GM23338 (cell line): ENCODE data around the gene ROBO1. TPM values are rescaled to one million over a fixed set of nuclear protein-coding genes. Genes with fewer than 3 reads are reported as not detected.

ENCODE experiments used
- ATAC-seq: fragments of 200-7000 bp; cut with Tn5 transposase; 3 replicates; pipeline ENCODE4 v1.9.1; 2020
- DNase-seq: peaks from one replicate; pipeline ENCODE4 v3.0.0-alpha.2; 2015; ENCODE audit warnings: low spot score
- H2AFZ ChIP-seq: fragments of 200-600 bp; sonication (generic); 2 replicates; pipeline ENCODE4 v1.8.0; 2016; ENCODE audit warnings: antibody characterized with exemption, mild to moderate bottlenecking, moderate library complexity
- H3F3A ChIP-seq: fragments of 200-600 bp; sonication (generic); replicated peaks from 2 replicates; pipeline ENCODE4 v1.8.0; 2017; ENCODE audit warnings: antibody characterized with exemption, mixed run types, low read depth
- H3K27ac ChIP-seq: fragments of 200-600 bp; sonication (generic); 2 replicates; pipeline ENCODE4 v1.6.1; 2016; ENCODE audit warnings: low read depth
- H3K27me3 ChIP-seq: fragments of 200-600 bp; sonication (generic); 2 replicates; pipeline ENCODE4 v1.8.0; 2016; ENCODE audit warnings: mild to moderate bottlenecking, mixed run types, moderate library complexity; ENCODE audit not compliant: insufficient read depth
- H3K36me3 ChIP-seq: fragments of 200-600 bp; sonication (generic); 2 replicates; pipeline ENCODE4 v1.8.0; 2016; ENCODE audit warnings: mild to moderate bottlenecking; ENCODE audit not compliant: insufficient read depth
- H3K4me1 ChIP-seq: fragments of 200-600 bp; sonication (generic); 2 replicates; pipeline ENCODE4 v1.8.0; 2016; ENCODE audit warnings: mild to moderate bottlenecking, moderate library complexity; ENCODE audit not compliant: insufficient read depth
- H3K4me2 ChIP-seq: fragments of 200-600 bp; sonication (generic); 2 replicates; pipeline ENCODE4 v1.7.1; 2017; ENCODE audit warnings: mixed run types
- H3K4me3 ChIP-seq: fragments of 200-600 bp; sonication (generic); 2 replicates; pipeline ENCODE4 v1.6.1; 2016; ENCODE audit warnings: mixed run types
- H3K79me2 ChIP-seq: fragments of 200-600 bp; sonication (generic); replicated peaks from 2 replicates; pipeline ENCODE4 v1.8.0; 2017; ENCODE audit warnings: mild to moderate bottlenecking; ENCODE audit not compliant: insufficient read depth
- H3K9me2 ChIP-seq: fragments of 200-600 bp; sonication (generic); 2 replicates; pipeline ENCODE4 v1.8.0; 2017; ENCODE audit not compliant: insufficient read depth
- H4K20me1 ChIP-seq: fragments of 200-600 bp; sonication (generic); replicated peaks from 2 replicates; pipeline ENCODE4 v1.8.0; 2017; ENCODE audit warnings: mild to moderate bottlenecking; ENCODE audit not compliant: insufficient read depth
- H3K27ac Mint-ChIP-seq: 2 replicates; pipeline ENCODE4 v1.8.0; 2020; ENCODE audit warnings: inconsistent platforms, mild to moderate bottlenecking, moderate library complexity, mixed read lengths
- H3K27me3 Mint-ChIP-seq: 3 replicates; pipeline ENCODE4 v1.8.0; 2022; ENCODE audit warnings: low read depth, mild to moderate bottlenecking, moderate library complexity, mixed read lengths, inconsistent platforms; ENCODE audit not compliant: insufficient read depth, poor library complexity
- H3K36me3 Mint-ChIP-seq: 3 replicates; pipeline ENCODE4 v1.8.0; 2021; ENCODE audit warnings: low read depth, mild to moderate bottlenecking, inconsistent platforms, moderate library complexity, mixed read lengths
- H3K4me1 Mint-ChIP-seq: 3 replicates; pipeline ENCODE4 v1.8.0; 2020; ENCODE audit warnings: mild to moderate bottlenecking, inconsistent platforms, mixed read lengths
- H3K4me3 Mint-ChIP-seq: 3 replicates; pipeline ENCODE4 v1.8.0; 2021; ENCODE audit warnings: moderate library complexity, mild to moderate bottlenecking, inconsistent platforms, mixed read lengths
- H3K9me3 Mint-ChIP-seq: 3 replicates; pipeline ENCODE4 v1.8.0; 2020; ENCODE audit warnings: moderate library complexity, mild to moderate bottlenecking, inconsistent platforms, mixed read lengths
- CREB1 ChIP-seq: fragments of 250-450 bp; sonication (Bioruptor Pico); IDR thresholded peaks from 2 replicates; pipeline ENCODE4 v1.5.0; 2020; ENCODE audit warnings: low read depth, mild to moderate bottlenecking, moderate library complexity
- EZH2 ChIP-seq: fragments of 200-600 bp; sonication (generic); IDR thresholded peaks from one replicate; pipeline ENCODE4 v1.8.0; 2017; ENCODE audit warnings: antibody characterized with exemption, mild to moderate bottlenecking, low read depth; ENCODE audit not compliant: unreplicated experiment
- EZH2phosphoT487 ChIP-seq: fragments of 200-600 bp; sonication (generic); IDR thresholded peaks from one replicate; pipeline ENCODE4 v1.8.1; 2018; ENCODE audit warnings: antibody characterized with exemption; ENCODE audit not compliant: unreplicated experiment
- JUNB ChIP-seq: IDR thresholded peaks from one replicate; pipeline ENCODE4 v1.6.1; 2016; ENCODE audit warnings: antibody characterized with exemption; ENCODE audit not compliant: unreplicated experiment
- NANOG ChIP-seq: IDR thresholded peaks from 2 replicates; pipeline ENCODE4 v1.6.1; 2016; ENCODE audit warnings: antibody characterized with exemption, borderline replicate concordance
- POLR2AphosphoS5 ChIP-seq: IDR thresholded peaks from 2 replicates; pipeline ENCODE4 v1.6.1; 2016; ENCODE audit warnings: antibody characterized with exemption, low read depth
- STAT1 ChIP-seq: IDR thresholded peaks from one replicate; pipeline ENCODE4 v1.6.1; 2016; ENCODE audit warnings: antibody characterized with exemption; ENCODE audit not compliant: unreplicated experiment
- ZNF114 ChIP-seq: fragments of 250-450 bp; sonication (Bioruptor Pico); IDR thresholded peaks from 2 replicates; pipeline ENCODE4 v1.5.0; 2020; ENCODE audit warnings: mild to moderate bottlenecking, moderate library complexity
- ZNF331 ChIP-seq: fragments of 250-450 bp; sonication (Bioruptor Pico); IDR thresholded peaks from 2 replicates; pipeline ENCODE4 v1.5.0; 2020; ENCODE audit warnings: low read depth, mild to moderate bottlenecking, moderate library complexity
- polyA plus RNA-seq: library from polyadenylated mRNA; unstranded; fragments of >200 nt; fragmentation: Nextera tagmentation; extraction: Ambion mirVana; gene quantifications from 2 replicates; pipeline ENCODE4 v1.2.1, GENCODE V29; 2016
- total RNA-seq: library from RNA; depleted of rRNA; stranded (reverse); fragments of >200 nt; shearing (Covaris generic); gene quantifications from 2 replicates; pipeline ENCODE4 v1.2.3, GENCODE V29; 2014
- TF ChIP-seq, protein P1 (sequence below): IDR thresholded peaks from one replicate; pipeline ENCODE4 v1.6.1; 2018; ENCODE audit warnings: antibody characterized with exemption; ENCODE audit not compliant: unreplicated experiment
- TF ChIP-seq, protein P2 (sequence below): fragments of 250-450 bp; sonication (Bioruptor Pico); IDR thresholded peaks from 2 replicates; pipeline ENCODE4 v1.5.0; 2020; ENCODE audit warnings: mild to moderate bottlenecking, moderate library complexity
- TF ChIP-seq, protein P3 (sequence below), 2 experiments: fragments of 200-600 bp in 1 of 2; sonication (generic) in 1 of 2; conservative IDR thresholded peaks; 2 replicates each; pipeline versions ENCODE4 v1.5.1 to v1.6.1; 2016 to 2017; ENCODE audit warnings: antibody characterized with exemption in 2 of 2, low read depth in 2 of 2, mild to moderate bottlenecking in 2 of 2, moderate library complexity in 1 of 2
- TF ChIP-seq, protein P4 (sequence below): IDR thresholded peaks from 2 replicates; pipeline ENCODE4 v1.6.1; 2016; ENCODE audit warnings: antibody characterized with exemption

Gene ROBO1
- total and polyA plus RNA-seq, 2 experiments from 2014 or later, result 19.2 to 78.3 TPM

DNA sequence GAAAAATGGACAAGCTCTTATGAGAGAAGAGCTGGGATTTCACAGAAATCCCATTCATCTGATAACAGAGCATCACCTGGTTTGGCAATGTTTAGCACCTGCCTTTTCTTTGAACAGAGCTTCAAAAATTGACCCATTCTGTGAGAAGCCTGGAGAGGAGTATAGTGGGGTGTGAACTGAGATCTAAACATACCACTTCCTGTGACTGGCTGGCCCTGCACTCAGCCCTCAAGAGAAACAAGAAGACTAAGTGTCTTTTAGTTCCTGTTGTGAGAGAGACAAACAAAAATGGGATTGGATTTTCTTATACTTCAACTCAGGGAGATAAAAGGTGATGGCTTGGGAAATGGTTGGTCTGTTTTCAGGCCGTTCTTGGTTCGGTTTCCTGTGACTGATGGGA lies 1060.2 kb downstream of the ROBO1 start:
- H3K79me2 ChIP-seq, result no peaks in the 10 kb centered on the region
- no peaks in the 10 kb centered on the region for H3K4me1 ChIP-seq
- H3K27ac ChIP-seq, result no peak overlapping the region
- H3F3A ChIP-seq, result no peaks in the 10 kb centered on the region
- no peak for ATAC-seq
- H3K4me3 Mint-ChIP-seq, result no peak overlapping the region
- no peaks in the 10 kb centered on the region for H3K9me3 Mint-ChIP-seq
- H3K4me2 ChIP-seq, result no peak overlapping the region
- peaks cover 2% of the 10 kb centered on the region for H3K27me3 Mint-ChIP-seq
- DNase-seq, result no peak
- no peaks in the 10 kb centered on the region for H3K36me3 ChIP-seq
- H4K20me1 ChIP-seq, result no peaks in the 10 kb centered on the region
- TF ChIP-seq POLR2AphosphoS5 (no peak), ZNF114 (no peak), EZH2phosphoT487 (no peak), NANOG (no peak), JUNB (no peak), STAT1 (no peak), EZH2 (no peak), ZNF331 (CRISPR knock-in tag) (no peak), CREB1 (CRISPR knock-in tag) (no peak)
- TF ChIP-seq, protein P1, sequence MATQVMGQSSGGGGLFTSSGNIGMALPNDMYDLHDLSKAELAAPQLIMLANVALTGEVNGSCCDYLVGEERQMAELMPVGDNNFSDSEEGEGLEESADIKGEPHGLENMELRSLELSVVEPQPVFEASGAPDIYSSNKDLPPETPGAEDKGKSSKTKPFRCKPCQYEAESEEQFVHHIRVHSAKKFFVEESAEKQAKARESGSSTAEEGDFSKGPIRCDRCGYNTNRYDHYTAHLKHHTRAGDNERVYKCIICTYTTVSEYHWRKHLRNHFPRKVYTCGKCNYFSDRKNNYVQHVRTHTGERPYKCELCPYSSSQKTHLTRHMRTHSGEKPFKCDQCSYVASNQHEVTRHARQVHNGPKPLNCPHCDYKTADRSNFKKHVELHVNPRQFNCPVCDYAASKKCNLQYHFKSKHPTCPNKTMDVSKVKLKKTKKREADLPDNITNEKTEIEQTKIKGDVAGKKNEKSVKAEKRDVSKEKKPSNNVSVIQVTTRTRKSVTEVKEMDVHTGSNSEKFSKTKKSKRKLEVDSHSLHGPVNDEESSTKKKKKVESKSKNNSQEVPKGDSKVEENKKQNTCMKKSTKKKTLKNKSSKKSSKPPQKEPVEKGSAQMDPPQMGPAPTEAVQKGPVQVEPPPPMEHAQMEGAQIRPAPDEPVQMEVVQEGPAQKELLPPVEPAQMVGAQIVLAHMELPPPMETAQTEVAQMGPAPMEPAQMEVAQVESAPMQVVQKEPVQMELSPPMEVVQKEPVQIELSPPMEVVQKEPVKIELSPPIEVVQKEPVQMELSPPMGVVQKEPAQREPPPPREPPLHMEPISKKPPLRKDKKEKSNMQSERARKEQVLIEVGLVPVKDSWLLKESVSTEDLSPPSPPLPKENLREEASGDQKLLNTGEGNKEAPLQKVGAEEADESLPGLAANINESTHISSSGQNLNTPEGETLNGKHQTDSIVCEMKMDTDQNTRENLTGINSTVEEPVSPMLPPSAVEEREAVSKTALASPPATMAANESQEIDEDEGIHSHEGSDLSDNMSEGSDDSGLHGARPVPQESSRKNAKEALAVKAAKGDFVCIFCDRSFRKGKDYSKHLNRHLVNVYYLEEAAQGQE, result no peak
- TF ChIP-seq, protein P2, sequence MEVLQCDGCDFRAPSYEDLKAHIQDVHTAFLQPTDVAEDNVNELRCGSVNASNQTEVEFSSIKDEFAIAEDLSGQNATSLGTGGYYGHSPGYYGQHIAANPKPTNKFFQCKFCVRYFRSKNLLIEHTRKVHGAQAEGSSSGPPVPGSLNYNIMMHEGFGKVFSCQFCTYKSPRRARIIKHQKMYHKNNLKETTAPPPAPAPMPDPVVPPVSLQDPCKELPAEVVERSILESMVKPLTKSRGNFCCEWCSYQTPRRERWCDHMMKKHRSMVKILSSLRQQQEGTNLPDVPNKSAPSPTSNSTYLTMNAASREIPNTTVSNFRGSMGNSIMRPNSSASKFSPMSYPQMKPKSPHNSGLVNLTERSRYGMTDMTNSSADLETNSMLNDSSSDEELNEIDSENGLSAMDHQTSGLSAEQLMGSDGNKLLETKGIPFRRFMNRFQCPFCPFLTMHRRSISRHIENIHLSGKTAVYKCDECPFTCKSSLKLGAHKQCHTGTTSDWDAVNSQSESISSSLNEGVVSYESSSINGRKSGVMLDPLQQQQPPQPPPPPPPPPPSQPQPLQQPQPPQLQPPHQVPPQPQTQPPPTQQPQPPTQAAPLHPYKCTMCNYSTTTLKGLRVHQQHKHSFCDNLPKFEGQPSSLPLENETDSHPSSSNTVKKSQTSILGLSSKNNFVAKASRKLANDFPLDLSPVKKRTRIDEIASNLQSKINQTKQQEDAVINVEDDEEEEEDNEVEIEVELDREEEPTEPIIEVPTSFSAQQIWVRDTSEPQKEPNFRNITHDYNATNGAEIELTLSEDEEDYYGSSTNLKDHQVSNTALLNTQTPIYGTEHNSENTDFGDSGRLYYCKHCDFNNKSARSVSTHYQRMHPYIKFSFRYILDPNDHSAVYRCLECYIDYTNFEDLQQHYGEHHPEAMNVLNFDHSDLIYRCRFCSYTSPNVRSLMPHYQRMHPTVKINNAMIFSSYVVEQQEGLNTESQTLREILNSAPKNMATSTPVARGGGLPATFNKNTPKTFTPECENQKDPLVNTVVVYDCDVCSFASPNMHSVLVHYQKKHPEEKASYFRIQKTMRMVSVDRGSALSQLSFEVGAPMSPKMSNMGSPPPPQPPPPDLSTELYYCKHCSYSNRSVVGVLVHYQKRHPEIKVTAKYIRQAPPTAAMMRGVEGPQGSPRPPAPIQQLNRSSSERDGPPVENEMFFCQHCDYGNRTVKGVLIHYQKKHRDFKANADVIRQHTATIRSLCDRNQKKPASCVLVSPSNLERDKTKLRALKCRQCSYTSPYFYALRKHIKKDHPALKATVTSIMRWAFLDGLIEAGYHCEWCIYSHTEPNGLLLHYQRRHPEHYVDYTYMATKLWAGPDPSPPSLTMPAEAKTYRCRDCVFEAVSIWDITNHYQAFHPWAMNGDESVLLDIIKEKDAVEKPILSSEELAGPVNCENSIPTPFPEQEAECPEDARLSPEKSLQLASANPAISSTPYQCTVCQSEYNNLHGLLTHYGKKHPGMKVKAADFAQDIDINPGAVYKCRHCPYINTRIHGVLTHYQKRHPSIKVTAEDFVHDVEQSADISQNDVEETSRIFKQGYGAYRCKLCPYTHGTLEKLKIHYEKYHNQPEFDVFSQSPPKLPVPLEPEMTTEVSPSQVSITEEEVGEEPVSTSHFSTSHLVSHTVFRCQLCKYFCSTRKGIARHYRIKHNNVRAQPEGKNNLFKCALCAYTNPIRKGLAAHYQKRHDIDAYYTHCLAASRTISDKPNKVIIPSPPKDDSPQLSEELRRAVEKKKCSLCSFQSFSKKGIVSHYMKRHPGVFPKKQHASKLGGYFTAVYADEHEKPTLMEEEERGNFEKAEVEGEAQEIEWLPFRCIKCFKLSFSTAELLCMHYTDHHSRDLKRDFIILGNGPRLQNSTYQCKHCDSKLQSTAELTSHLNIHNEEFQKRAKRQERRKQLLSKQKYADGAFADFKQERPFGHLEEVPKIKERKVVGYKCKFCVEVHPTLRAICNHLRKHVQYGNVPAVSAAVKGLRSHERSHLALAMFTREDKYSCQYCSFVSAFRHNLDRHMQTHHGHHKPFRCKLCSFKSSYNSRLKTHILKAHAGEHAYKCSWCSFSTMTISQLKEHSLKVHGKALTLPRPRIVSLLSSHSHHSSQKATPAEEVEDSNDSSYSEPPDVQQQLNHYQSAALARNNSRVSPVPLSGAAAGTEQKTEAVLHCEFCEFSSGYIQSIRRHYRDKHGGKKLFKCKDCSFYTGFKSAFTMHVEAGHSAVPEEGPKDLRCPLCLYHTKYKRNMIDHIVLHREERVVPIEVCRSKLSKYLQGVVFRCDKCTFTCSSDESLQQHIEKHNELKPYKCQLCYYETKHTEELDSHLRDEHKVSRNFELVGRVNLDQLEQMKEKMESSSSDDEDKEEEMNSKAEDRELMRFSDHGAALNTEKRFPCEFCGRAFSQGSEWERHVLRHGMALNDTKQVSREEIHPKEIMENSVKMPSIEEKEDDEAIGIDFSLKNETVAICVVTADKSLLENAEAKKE (CRISPR knock-in tag), result no peak
- TF ChIP-seq, protein P3, sequence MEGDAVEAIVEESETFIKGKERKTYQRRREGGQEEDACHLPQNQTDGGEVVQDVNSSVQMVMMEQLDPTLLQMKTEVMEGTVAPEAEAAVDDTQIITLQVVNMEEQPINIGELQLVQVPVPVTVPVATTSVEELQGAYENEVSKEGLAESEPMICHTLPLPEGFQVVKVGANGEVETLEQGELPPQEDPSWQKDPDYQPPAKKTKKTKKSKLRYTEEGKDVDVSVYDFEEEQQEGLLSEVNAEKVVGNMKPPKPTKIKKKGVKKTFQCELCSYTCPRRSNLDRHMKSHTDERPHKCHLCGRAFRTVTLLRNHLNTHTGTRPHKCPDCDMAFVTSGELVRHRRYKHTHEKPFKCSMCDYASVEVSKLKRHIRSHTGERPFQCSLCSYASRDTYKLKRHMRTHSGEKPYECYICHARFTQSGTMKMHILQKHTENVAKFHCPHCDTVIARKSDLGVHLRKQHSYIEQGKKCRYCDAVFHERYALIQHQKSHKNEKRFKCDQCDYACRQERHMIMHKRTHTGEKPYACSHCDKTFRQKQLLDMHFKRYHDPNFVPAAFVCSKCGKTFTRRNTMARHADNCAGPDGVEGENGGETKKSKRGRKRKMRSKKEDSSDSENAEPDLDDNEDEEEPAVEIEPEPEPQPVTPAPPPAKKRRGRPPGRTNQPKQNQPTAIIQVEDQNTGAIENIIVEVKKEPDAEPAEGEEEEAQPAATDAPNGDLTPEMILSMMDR (conservative IDR thresholded peaks at IDR 0.05; ENCODE audit: low read depth in 2 of 2), result no peak
- TF ChIP-seq, protein P4, sequence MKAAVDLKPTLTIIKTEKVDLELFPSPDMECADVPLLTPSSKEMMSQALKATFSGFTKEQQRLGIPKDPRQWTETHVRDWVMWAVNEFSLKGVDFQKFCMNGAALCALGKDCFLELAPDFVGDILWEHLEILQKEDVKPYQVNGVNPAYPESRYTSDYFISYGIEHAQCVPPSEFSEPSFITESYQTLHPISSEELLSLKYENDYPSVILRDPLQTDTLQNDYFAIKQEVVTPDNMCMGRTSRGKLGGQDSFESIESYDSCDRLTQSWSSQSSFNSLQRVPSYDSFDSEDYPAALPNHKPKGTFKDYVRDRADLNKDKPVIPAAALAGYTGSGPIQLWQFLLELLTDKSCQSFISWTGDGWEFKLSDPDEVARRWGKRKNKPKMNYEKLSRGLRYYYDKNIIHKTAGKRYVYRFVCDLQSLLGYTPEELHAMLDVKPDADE, result no peak
- no peak overlapping the region for H3K4me3 ChIP-seq
- H3K36me3 Mint-ChIP-seq, result no peaks in the 10 kb centered on the region
- H3K9me2 ChIP-seq, result no peaks in the 10 kb centered on the region
- no peak overlapping the region for H3K27ac Mint-ChIP-seq
- no peak overlapping the region for H2AFZ ChIP-seq
- no peaks in the 10 kb centered on the region for H3K27me3 ChIP-seq
- H3K4me1 Mint-ChIP-seq, result no peaks in the 10 kb centered on the region; the same call in 2 of the 3 replicates
